Epithelial cell of proximal tubule (primary cell): ENCODE data around the gene CRYM. TPM values are rescaled to one million over a fixed set of nuclear protein-coding genes. Genes with fewer than 3 reads are reported as not detected.
"Not testable (repeated sequence)": the region's sequence is repeated elsewhere in the genome, so short reads cannot be mapped to it uniquely, and the experiment has no call there.

Source experiments
- DNase-seq: peaks from one replicate; pipeline ENCODE4 v3.0.0-alpha.2; 2011; ENCODE audit warnings: low read depth
- H3K4me3 ChIP-seq: 2 replicates; pipeline ENCODE4 v1.5.1; 2011; ENCODE audit warnings: low read depth, mild to moderate bottlenecking, low read length
- CTCF ChIP-seq: conservative IDR thresholded peaks from 2 replicates; pipeline ENCODE4 v1.5.1; 2012; ENCODE audit warnings: low read depth, mild to moderate bottlenecking, low read length
- total RNA-seq: library from RNA; depleted of rRNA; stranded (reverse); fragments of >200 nt; gene quantifications from 2 replicates; pipeline ENCODE4 v1.2.3, GENCODE V29; 2015

Gene CRYM
- total RNA-seq, 1 donor from 2014 or later: 17.0 TPM

GRCh38 chr16:21275529-21275928 is 2.6 kb downstream of the CRYM start:
- no peak overlapping the region for H3K4me3 ChIP-seq
- no peak for DNase-seq
- TF ChIP-seq CTCF: no peak

GRCh38 chr16:21274172-21274726 is 3.8 kb downstream of the CRYM start:
- no peak overlapping the region for H3K4me3 ChIP-seq
- no peak for DNase-seq
- no peak for TF ChIP-seq CTCF

GRCh38 chr16:21272763-21273162 is 5.3 kb downstream of the CRYM start:
- not testable (repeated sequence) for DNase-seq, H3K4me3 ChIP-seq

GRCh38 chr16:21272253-21272652 is 5.8 kb downstream of the CRYM start:
- H3K4me3 ChIP-seq: no peak overlapping the region
- DNase-seq: no peak
- no peak for TF ChIP-seq CTCF

GRCh38 chr16:21268236-21268635 is 9.9 kb downstream of the CRYM start:
- no peak for DNase-seq
- no peak for TF ChIP-seq CTCF
- no peak overlapping the region for H3K4me3 ChIP-seq

GRCh38 chr16:21267298-21267697 is 10.8 kb downstream of the CRYM start:
- no peak overlapping the region for H3K4me3 ChIP-seq
- TF ChIP-seq CTCF: no peak
- DNase-seq: no peak

- TF ChIP-seq CTCF: no peak
- H3K4me3 ChIP-seq: no peak overlapping the region
- DNase-seq: peak; percentile 95
Observed at GRCh38 chr16:21265104-21265837, 12.8 kb downstream of the CRYM start.
